IMR-90 (cell line): ENCODE results near the gene ZBTB32. TPM values are rescaled to one million over a fixed set of nuclear protein-coding genes. Genes with fewer than 3 reads are reported as not detected.

ENCODE experiments used
- ATAC-seq: fragments of 200-7000 bp; cut with Tn5 transposase; 2 replicates; pipeline ENCODE4 v1.9.1; 2020; ENCODE audit warnings: low read depth, mild to moderate bottlenecking, moderate library complexity
- BruUV-seq: library from RNA; stranded (reverse); fragments of 400-500 nt; replicated peaks from 2 replicates; lab custom pipeline; 2021; lab: Mats Ljungman, UMichigan
- CTCF ChIA-PET: fragments of 300-600 bp; formaldehyde crosslinking; extraction: SDS; loops from one replicate; lab custom pipeline; 2021; ENCODE audit warnings: antibody characterized with exemption; lab: Yijun Ruan, JAX
- POLR2A ChIA-PET: fragments of 300-600 bp; sonication (Branson Sonifier 250); formaldehyde crosslinking; loops from one replicate; lab custom pipeline; 2022; ENCODE audit warnings: antibody characterized with exemption; ENCODE audit not compliant: unreplicated experiment; lab: Charles Lee
- DNase-seq: peaks from one replicate; pipeline ENCODE4 v3.0.0; 2013
- H2AFZ ChIP-seq: replicated peaks from 2 replicates; pipeline ENCODE3; 2013; ENCODE audit warnings: low read length, mild to moderate bottlenecking; ENCODE audit not compliant: poor library complexity
- H2AK5ac ChIP-seq: 2 replicates; pipeline ENCODE4 v1.6.1; 2013; ENCODE audit warnings: low read depth, low read length, inconsistent platforms
- H2AK9ac ChIP-seq: replicated peaks from 2 replicates; pipeline ENCODE3; 2013; ENCODE audit warnings: mild to moderate bottlenecking, low read depth, low read length, moderate library complexity; ENCODE audit not compliant: poor library complexity
- H2BK120ac ChIP-seq: 2 replicates; pipeline ENCODE4 v1.6.1; 2013; ENCODE audit warnings: low read depth, low read length, inconsistent platforms
- H2BK15ac ChIP-seq: 3 replicates; pipeline ENCODE4 v1.6.1; 2013; ENCODE audit warnings: low read depth, low read length, inconsistent platforms
- H2BK20ac ChIP-seq: 2 replicates; pipeline ENCODE4 v1.6.1; 2013; ENCODE audit warnings: low read depth, mild to moderate bottlenecking, inconsistent platforms, low read length, moderate library complexity
- H2BK5ac ChIP-seq: 2 replicates; pipeline ENCODE4 v1.6.1; 2013; ENCODE audit warnings: mild to moderate bottlenecking, low read depth, low read length, inconsistent platforms; ENCODE audit not compliant: poor library complexity, severe bottlenecking
- H3K14ac ChIP-seq: replicated peaks from 2 replicates; pipeline ENCODE4 v1.6.1; 2013; ENCODE audit warnings: low read depth, low read length, inconsistent platforms
- H3K18ac ChIP-seq: 2 replicates; pipeline ENCODE4 v1.6.1; 2013; ENCODE audit warnings: low read depth, low read length, control low read depth
- H3K23ac ChIP-seq: 2 replicates; pipeline ENCODE4 v1.6.1; 2013; ENCODE audit warnings: low read depth, low read length, inconsistent platforms
- H3K27ac ChIP-seq: 2 replicates; pipeline ENCODE4 v1.5.1; 2013; ENCODE audit warnings: mild to moderate bottlenecking, control low read depth, low read length; ENCODE audit not compliant: insufficient read depth
- H3K27me3 ChIP-seq: 2 replicates; pipeline ENCODE4 v1.6.1; 2013; ENCODE audit warnings: low read length; ENCODE audit not compliant: control insufficient read depth, insufficient read depth
- H3K36me3 ChIP-seq: 2 replicates; pipeline ENCODE4 v1.6.1; 2013; ENCODE audit warnings: low read length, mixed read lengths; ENCODE audit not compliant: control insufficient read depth, insufficient read depth
- H3K4ac ChIP-seq: 2 replicates; pipeline ENCODE4 v1.6.1; 2013; ENCODE audit warnings: low read depth, low read length, inconsistent platforms
- H3K4me1 ChIP-seq: 2 replicates; pipeline ENCODE4 v1.6.1; 2013; ENCODE audit warnings: low read length, mixed read lengths; ENCODE audit not compliant: control insufficient read depth, insufficient read depth
- H3K4me2 ChIP-seq: 2 replicates; pipeline ENCODE4 v1.6.1; 2013; ENCODE audit warnings: low read depth, mild to moderate bottlenecking, control low read depth, low read length, moderate library complexity
- H3K4me3 ChIP-seq: 2 replicates; pipeline ENCODE4 v1.5.1; 2013; ENCODE audit warnings: low read depth, mild to moderate bottlenecking, control low read depth, low read length, moderate library complexity; ENCODE audit not compliant: insufficient read depth
- H3K56ac ChIP-seq: 2 replicates; pipeline ENCODE4 v1.6.1; 2013; ENCODE audit warnings: low read length, inconsistent platforms; ENCODE audit not compliant: insufficient read depth; ENCODE audit errors: extremely low read depth
- H3K79me1 ChIP-seq, 2 experiments: 2 replicates each; pipeline ENCODE4 v1.6.1; 2013; ENCODE audit warnings: low read length in 2 of 2, inconsistent platforms in 1 of 2, low read depth in 1 of 2
- H3K9ac ChIP-seq: 2 replicates; pipeline ENCODE4 v1.6.1; 2013; ENCODE audit warnings: low read depth, low read length, control low read depth
- H3K9me1 ChIP-seq: 2 replicates; pipeline ENCODE4 v1.6.1; 2013; ENCODE audit warnings: low read length, inconsistent platforms; ENCODE audit not compliant: insufficient read depth
- H3K9me3 ChIP-seq: 2 replicates; pipeline ENCODE4 v1.6.1; 2013; ENCODE audit warnings: low read length; ENCODE audit not compliant: control insufficient read depth, insufficient read depth
- H4K20me1 ChIP-seq: 2 replicates; pipeline ENCODE4 v1.6.1; 2013; ENCODE audit warnings: low read length, inconsistent platforms; ENCODE audit not compliant: insufficient read depth
- H4K5ac ChIP-seq: 2 replicates; pipeline ENCODE4 v1.6.1; 2013; ENCODE audit warnings: mild to moderate bottlenecking, low read depth, low read length, control low read depth
- H4K8ac ChIP-seq, 2 experiments: 2 replicates each; pipeline ENCODE4 v1.6.1; 2013; ENCODE audit warnings: low read depth in 2 of 2, low read length in 2 of 2, control low read depth in 1 of 2, inconsistent platforms in 1 of 2
- H4K91ac ChIP-seq: 2 replicates; pipeline ENCODE4 v1.6.1; 2013; ENCODE audit warnings: low read depth, low read length, inconsistent platforms; ENCODE audit not compliant: insufficient read depth
- MAFK ChIP-seq: IDR thresholded peaks from 2 replicates; pipeline ENCODE4 v1.6.1; 2012; ENCODE audit warnings: low read depth, low read length, improper control_type of control experiment
- POLR2A ChIP-seq: IDR thresholded peaks from 2 replicates; pipeline ENCODE4 v1.6.1; 2012; ENCODE audit warnings: mild to moderate bottlenecking, low read depth, low read length
- RFX5 ChIP-seq: IDR thresholded peaks from 2 replicates; pipeline ENCODE4 v1.8.0; 2012; ENCODE audit warnings: low read depth, mild to moderate bottlenecking, low read length, moderate library complexity
- SMC3 ChIP-seq: fragments of 150-350 bp; IDR thresholded peaks from 2 replicates; pipeline ENCODE4 v1.6.1; 2016; ENCODE audit warnings: low read depth, mild to moderate bottlenecking, antibody characterized with exemption, low read length, moderate library complexity
- WGBS, 2 experiments: methylation state at CpG; one replicate each; pipeline versions ENCODE4 v1.1.5 to v1.1.7; 2013; ENCODE audit warnings: missing lambda C conversion rate in 2 of 2; ENCODE audit not compliant: insufficient read length in 1 of 2; ENCODE audit errors: extremely low coverage in 2 of 2; 5-methylcytosine and 5-hydroxymethylcytosine counted together
- dilution Hi-C: fragments of 300-500 bp; cut with HindIII; formaldehyde crosslinking; loops from one replicate; pipeline ENCODE4 v1.14.3; 2018; ENCODE audit warnings: low sequenced_read_pairs; ENCODE audit not compliant: unreplicated experiment
- in situ Hi-C: fragments of 300-500 bp; cut with MboI; formaldehyde crosslinking; loops from 3 replicates; pipeline ENCODE4 v1.14.3; 2019; ENCODE audit warnings: low sequenced_read_pairs, inconsistent platforms, mixed read lengths
- intact Hi-C: fragments of 100-400 bp; cut with micrococcal nuclease; formaldehyde crosslinking; loops from 2 replicates; pipeline ENCODE4 v1.10.0; 2022
- polyA plus RNA-seq, 3 experiments: library from polyadenylated mRNA; depleted of rRNA; stranded (reverse); fragments of >200 nt; gene quantifications; 2 replicates each; pipeline ENCODE4 v1.2.3, GENCODE V29; 2012; ENCODE audit warnings: low replicate concordance in 1 of 3
- total RNA-seq: library from RNA; depleted of rRNA; stranded (reverse); fragments of >200 nt; gene quantifications from 2 replicates; pipeline ENCODE4 v1.2.3, GENCODE V29; 2012
- TF ChIP-seq, protein P1 (sequence below): fragments of 150-350 bp; IDR thresholded peaks from 2 replicates; pipeline ENCODE4 v1.6.1; 2016; ENCODE audit warnings: low read depth, mild to moderate bottlenecking, low read length, moderate library complexity, borderline replicate concordance

Gene ZBTB32
- total and polyA plus RNA-seq, 2 of the 4 experiments (the other 2 are of a cell fraction) = not detected

DNA sequence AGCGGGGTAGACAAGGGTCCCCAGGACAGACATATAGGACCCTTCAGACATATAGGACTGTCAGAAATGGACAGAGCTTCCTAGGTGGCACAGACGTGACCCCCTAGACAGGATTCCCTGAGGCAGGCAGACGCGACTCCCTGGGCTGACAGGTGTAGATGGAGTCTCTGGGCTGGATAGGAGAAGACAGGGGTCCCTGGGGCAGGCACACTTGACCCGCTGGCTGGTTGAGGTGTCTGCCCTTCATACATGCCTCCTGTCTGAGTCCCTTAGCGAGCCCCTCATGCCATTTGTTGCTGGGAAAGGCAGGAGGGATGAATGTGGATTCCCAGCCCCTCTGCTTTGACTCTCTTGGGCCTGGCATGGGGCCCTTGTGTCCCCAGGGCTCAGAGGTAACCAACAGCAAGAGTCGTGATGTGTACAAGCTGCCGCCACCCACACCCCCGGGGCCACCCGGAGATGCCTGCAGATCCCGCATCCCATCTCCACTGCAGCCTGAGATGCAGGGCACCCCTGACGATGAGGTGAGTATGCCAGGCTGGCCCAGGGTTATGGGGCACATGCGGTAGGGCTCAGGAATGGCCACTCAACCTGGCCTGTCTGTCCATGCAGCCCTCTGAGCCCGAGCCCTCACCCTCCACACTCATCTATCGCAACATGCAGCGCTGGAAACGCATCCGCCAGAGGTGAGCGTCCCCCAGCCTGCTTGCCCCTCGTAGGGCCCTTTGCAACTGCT, 49.4 kb downstream of the ZBTB32 start:
- dilution Hi-C loops (no loop called here), intact Hi-C loops (no loop called here), in situ Hi-C loops (no loop called here)
- ChIA-PET POLR2A (interaction anchor here (0.6 kb wide), 1 partner anchor 16 kb away, joined by 3 read pairs; no protein-coding TSS in a partner anchor), CTCF (no interaction called here)
- WGBS, 2 experiments = 100% methylated on average over 5 of the region's 20 CpGs; no CpG with 5 or more reads in 1 of the 2 experiments
- Histone ChIP-seq H3K79me1 (peaks cover 20 to 66% of the 10 kb centered on the region in 2 experiments; a peak in 3 of 4 replicates), H2BK20ac (no peak overlapping the region), H2BK5ac (no peak overlapping the region), H3K27ac (no peak overlapping the region), H3K4me3 (no peak overlapping the region), H2AFZ (no peak overlapping the region), H3K23ac (no peak overlapping the region), H3K9me1 (0 out of 2 replicates have a peak, but pooled peaks cover 8% of the 10 kb centered on the region), H3K9ac (no peak overlapping the region), H2AK9ac (no peak overlapping the region), H3K4me2 (no peak overlapping the region), H4K91ac (no peak overlapping the region), H4K8ac (no peak overlapping the region), H3K4me1 (peaks cover 16% of the 10 kb centered on the region), H3K36me3 (peaks cover 29% of the 10 kb centered on the region; the same call in 1 of the 2 replicates), H3K4ac (no peak overlapping the region), H3K9me3 (no peaks in the 10 kb centered on the region), H2BK15ac (no peak overlapping the region), H4K5ac (no peak overlapping the region), H3K56ac (no peak overlapping the region), H3K18ac (no peak overlapping the region), H4K20me1 (peaks cover 6% of the 10 kb centered on the region; the same call in 1 of the 2 replicates), H3K27me3 (no peaks in the 10 kb centered on the region), H2BK120ac (no peak overlapping the region), H3K14ac (no peak overlapping the region), H2AK5ac (no peak overlapping the region)
- ATAC-seq (no peak), DNase-seq (no peak)
- no TSS peak for BruUV-seq
- TF ChIP-seq, protein P1, sequence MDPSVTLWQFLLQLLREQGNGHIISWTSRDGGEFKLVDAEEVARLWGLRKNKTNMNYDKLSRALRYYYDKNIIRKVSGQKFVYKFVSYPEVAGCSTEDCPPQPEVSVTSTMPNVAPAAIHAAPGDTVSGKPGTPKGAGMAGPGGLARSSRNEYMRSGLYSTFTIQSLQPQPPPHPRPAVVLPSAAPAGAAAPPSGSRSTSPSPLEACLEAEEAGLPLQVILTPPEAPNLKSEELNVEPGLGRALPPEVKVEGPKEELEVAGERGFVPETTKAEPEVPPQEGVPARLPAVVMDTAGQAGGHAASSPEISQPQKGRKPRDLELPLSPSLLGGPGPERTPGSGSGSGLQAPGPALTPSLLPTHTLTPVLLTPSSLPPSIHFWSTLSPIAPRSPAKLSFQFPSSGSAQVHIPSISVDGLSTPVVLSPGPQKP = no peak
- peak; percentile 16; the same call in 1 of the 2 replicates for TF ChIP-seq POLR2A
- TF ChIP-seq SMC3 = no peak
- TF ChIP-seq MAFK = no peak
- no peak for TF ChIP-seq RFX5
